GM23248 (cell line): ENCODE measurements around the gene GINM1. TPM values are rescaled to one million over a fixed set of nuclear protein-coding genes. Genes with fewer than 3 reads are reported as not detected.

Source experiments
- DNase-seq: peaks from one replicate; pipeline ENCODE4 v3.0.0-alpha.2; 2015
- H2AFZ ChIP-seq: fragments of 200-600 bp; sonication (generic); 2 replicates; pipeline ENCODE4 v1.6.1; 2016; ENCODE audit warnings: antibody characterized with exemption
- H3F3A ChIP-seq: fragments of 200-600 bp; sonication (generic); 2 replicates; pipeline ENCODE4 v1.6.1; 2016; ENCODE audit warnings: mild to moderate bottlenecking, antibody characterized with exemption, mixed run types; ENCODE audit not compliant: insufficient read depth
- H3K27ac ChIP-seq: fragments of 200-600 bp; sonication (generic); 2 replicates; pipeline ENCODE4 v1.5.1; 2016; ENCODE audit warnings: mild to moderate bottlenecking
- H3K27me3 ChIP-seq: fragments of 200-600 bp; sonication (generic); replicated peaks from 2 replicates; pipeline ENCODE4 v1.6.1; 2016; ENCODE audit warnings: mild to moderate bottlenecking; ENCODE audit not compliant: insufficient read depth
- H3K36me3 ChIP-seq: fragments of 200-600 bp; sonication (generic); 2 replicates; pipeline ENCODE4 v1.6.1; 2016; ENCODE audit warnings: low read depth, mild to moderate bottlenecking
- H3K4me1 ChIP-seq: fragments of 200-600 bp; sonication (generic); 2 replicates; pipeline ENCODE4 v1.6.1; 2016; ENCODE audit warnings: mild to moderate bottlenecking; ENCODE audit not compliant: insufficient read depth
- H3K4me2 ChIP-seq: fragments of 200-600 bp; sonication (generic); one replicate; pipeline ENCODE4 v1.6.1; 2016; ENCODE audit warnings: mild to moderate bottlenecking; ENCODE audit not compliant: unreplicated experiment
- H3K4me3 ChIP-seq: fragments of 200-600 bp; sonication (generic); 2 replicates; pipeline ENCODE4 v1.5.1; 2016; ENCODE audit warnings: mild to moderate bottlenecking
- H3K79me2 ChIP-seq: fragments of 200-600 bp; sonication (generic); 2 replicates; pipeline ENCODE4 v1.6.1; 2016; ENCODE audit warnings: mild to moderate bottlenecking; ENCODE audit not compliant: insufficient read depth
- H3K9ac ChIP-seq: fragments of 200-600 bp; sonication (generic); 2 replicates; pipeline ENCODE4 v1.6.1; 2016; ENCODE audit warnings: mild to moderate bottlenecking
- H3K9me2 ChIP-seq: fragments of 200-600 bp; sonication (generic); 2 replicates; pipeline ENCODE4 v1.6.1; 2016; ENCODE audit warnings: mixed run types, mild to moderate bottlenecking, moderate library complexity; ENCODE audit not compliant: insufficient read depth
- H3K9me3 ChIP-seq: fragments of 200-600 bp; sonication (generic); one replicate; pipeline ENCODE4 v1.6.1; 2017; ENCODE audit warnings: low read depth
- H4K20me1 ChIP-seq: fragments of 200-600 bp; sonication (generic); 2 replicates; pipeline ENCODE4 v1.6.0; 2016; ENCODE audit not compliant: insufficient read depth
- EZH2 ChIP-seq: fragments of 200-600 bp; sonication (generic); IDR thresholded peaks from 2 replicates; pipeline ENCODE4 v1.6.1; 2018; ENCODE audit warnings: antibody characterized with exemption, mild to moderate bottlenecking; ENCODE audit not compliant: insufficient read depth, poor library complexity, severe bottlenecking
- EZH2phosphoT487 ChIP-seq: fragments of 200-600 bp; sonication (generic); IDR thresholded peaks from 2 replicates; pipeline ENCODE4 v1.6.1; 2018; ENCODE audit warnings: antibody characterized with exemption, moderate library complexity, mild to moderate bottlenecking, low read depth; ENCODE audit not compliant: insufficient read depth
- WGBS, 2 experiments: methylation state at CpG; one replicate each; pipeline ENCODE4 v1.1.6; 2015 to 2017; ENCODE audit warnings: low lambda C conversion rate in 2 of 2, low coverage in 1 of 2; ENCODE audit errors: missing lambda C conversion rate in 2 of 2; 5-methylcytosine and 5-hydroxymethylcytosine counted together
- in situ Hi-C: fragments of 300-500 bp; cut with MboI; formaldehyde crosslinking; loops from 2 replicates; pipeline ENCODE4 v1.15.0; 2020
- polyA plus RNA-seq: library from polyadenylated mRNA; unstranded; fragments of >200 nt; fragmentation: Nextera tagmentation; extraction: Ambion mirVana; gene quantifications from 2 replicates; pipeline ENCODE4 v1.2.1, GENCODE V29; 2016
- total RNA-seq: library from RNA; depleted of rRNA; stranded (reverse); fragments of >200 nt; shearing (Covaris generic); gene quantifications from 2 replicates; pipeline ENCODE4 v1.2.3, GENCODE V29; 2014

Gene GINM1
- total and polyA plus RNA-seq, 2 experiments from 2014 or later = 83.1 to 98.7 TPM

- H3K9me3 ChIP-seq = no peaks in the 10 kb centered on the region
- no peak overlapping the region for H3K27ac ChIP-seq
- no peaks in the 10 kb centered on the region for H3K4me1 ChIP-seq
- DNase-seq = no peak
- TF ChIP-seq EZH2 (no peak), EZH2phosphoT487 (no peak)
- in situ Hi-C loops = no loop called here
- H2AFZ ChIP-seq = no peak overlapping the region
- no peaks in the 10 kb centered on the region for H3K9me2 ChIP-seq
- H3K79me2 ChIP-seq = no peaks in the 10 kb centered on the region
- no peak overlapping the region for H3K9ac ChIP-seq
- H3F3A ChIP-seq = peaks cover 4% of the 10 kb centered on the region; the same call in 1 of the 2 replicates
- no peak overlapping the region for H3K4me2 ChIP-seq
- H3K4me3 ChIP-seq = no peak overlapping the region
- H3K27me3 ChIP-seq = no peaks in the 10 kb centered on the region
- H3K36me3 ChIP-seq = no peaks in the 10 kb centered on the region
- H4K20me1 ChIP-seq = no peaks in the 10 kb centered on the region
Measured at GRCh38 chr6:149558029-149558428, 8.1 kb upstream of the GINM1 start.

- H3K9me2 ChIP-seq = no peaks in the 10 kb centered on the region
- peaks cover 9% of the 10 kb centered on the region for H3K4me1 ChIP-seq
- WGBS, 2 experiments = 93 to 94% methylated on average over 2 of the region's 2 CpGs
- no peak for TF ChIP-seq EZH2phosphoT487
- TF ChIP-seq EZH2 = no peak
- no peaks in the 10 kb centered on the region for H4K20me1 ChIP-seq
- no peak overlapping the region for H3K9ac ChIP-seq
- H3K4me2 ChIP-seq = no peak overlapping the region
- H3K36me3 ChIP-seq = no peaks in the 10 kb centered on the region
- in situ Hi-C loops = no loop called here
- no peak overlapping the region for H3K27ac ChIP-seq
- H3K79me2 ChIP-seq = no peaks in the 10 kb centered on the region
- no peaks in the 10 kb centered on the region for H3K9me3 ChIP-seq
- peaks cover 14% of the 10 kb centered on the region; the same call in 1 of the 2 replicates for H3F3A ChIP-seq
- no peak for DNase-seq
- no peak overlapping the region for H2AFZ ChIP-seq
- H3K4me3 ChIP-seq = no peak overlapping the region
- no peaks in the 10 kb centered on the region for H3K27me3 ChIP-seq
Measured at GRCh38 chr6:149559389-149559788, 6.8 kb upstream of the GINM1 start.

- H3K27me3 ChIP-seq = no peaks in the 10 kb centered on the region
- H2AFZ ChIP-seq = no peak overlapping the region
- H3K79me2 ChIP-seq = no peaks in the 10 kb centered on the region
- H3K4me3 ChIP-seq = no peak overlapping the region
- H3F3A ChIP-seq = peaks cover 14% of the 10 kb centered on the region; the same call in 1 of the 2 replicates
- H3K4me2 ChIP-seq = no peak overlapping the region
- no peaks in the 10 kb centered on the region for H3K9me2 ChIP-seq
- peaks cover 9% of the 10 kb centered on the region for H3K4me1 ChIP-seq
- no peak overlapping the region for H3K27ac ChIP-seq
- no peaks in the 10 kb centered on the region for H3K9me3 ChIP-seq
- no peak overlapping the region for H3K9ac ChIP-seq
- in situ Hi-C loops = no loop called here
- H4K20me1 ChIP-seq = no peaks in the 10 kb centered on the region
- peak; percentile 39 for DNase-seq
- 84% methylated on average over 3 of the region's 3 CpGs for WGBS, 2 experiments
- TF ChIP-seq EZH2 = no peak
- no peak for TF ChIP-seq EZH2phosphoT487
- H3K36me3 ChIP-seq = no peaks in the 10 kb centered on the region
Measured at GRCh38 chr6:149560736-149561135, 5.4 kb upstream of the GINM1 start.

GRCh38 chr6:149563203-149563927 lies 2.8 kb upstream of the GINM1 start:
- no peaks in the 10 kb centered on the region for H3K9me3 ChIP-seq
- in situ Hi-C loops = no loop called here
- H3K79me2 ChIP-seq = peaks cover 16% of the 10 kb centered on the region
- no peaks in the 10 kb centered on the region for H3K36me3 ChIP-seq
- no peak overlapping the region for H2AFZ ChIP-seq
- peak; percentile 84 for DNase-seq
- H4K20me1 ChIP-seq = no peaks in the 10 kb centered on the region
- H3K9me2 ChIP-seq = no peaks in the 10 kb centered on the region
- TF ChIP-seq EZH2phosphoT487 (no peak), EZH2 (no peak)
- peaks cover 9% of the 10 kb centered on the region for H3K4me1 ChIP-seq
- H3K27ac ChIP-seq = peak overlapping the region; percentile 39
- H3K4me2 ChIP-seq = peak overlapping the region; percentile 13
- no peak overlapping the region for H3K4me3 ChIP-seq
- no peaks in the 10 kb centered on the region for H3K27me3 ChIP-seq
- H3F3A ChIP-seq = 0 out of 2 replicates have a peak, but pooled peaks cover 10% of the 10 kb centered on the region
- H3K9ac ChIP-seq = no peak overlapping the region
- WGBS, 2 experiments = 43 to 61% methylated on average over 4 to 5 of the region's 5 CpGs

GRCh38 chr6:149563928-149564325 lies 2.2 kb upstream of the GINM1 start:
- Histone ChIP-seq H3K4me2 (peak overlapping the region; percentile 13), H3K27ac (no peak overlapping the region)

More at GRCh38 chr6:149563928-149564325, 2.2 kb upstream of the GINM1 start:
- no peak for DNase-seq
- H3F3A ChIP-seq = 0 out of 2 replicates have a peak, but pooled peaks cover 10% of the 10 kb centered on the region
- no peaks in the 10 kb centered on the region for H3K9me2 ChIP-seq
- no peak overlapping the region for H3K4me3 ChIP-seq
- H3K36me3 ChIP-seq = no peaks in the 10 kb centered on the region
- H3K79me2 ChIP-seq = peaks cover 21% of the 10 kb centered on the region
- in situ Hi-C loops = no loop called here
- no peak overlapping the region for H3K9ac ChIP-seq
- no peak overlapping the region for H2AFZ ChIP-seq
- H3K4me1 ChIP-seq = peaks cover 9% of the 10 kb centered on the region
- no peak for TF ChIP-seq EZH2
- TF ChIP-seq EZH2phosphoT487 = no peak
- no peaks in the 10 kb centered on the region for H3K27me3 ChIP-seq
- H3K9me3 ChIP-seq = no peaks in the 10 kb centered on the region
- no peaks in the 10 kb centered on the region for H4K20me1 ChIP-seq
- WGBS, 2 experiments = 38 to 41% methylated on average over 3 of the region's 3 CpGs
